ENCODE results near the gene CRYAB. TPM values are rescaled to one million over a fixed set of nuclear protein-coding genes. Genes with fewer than 3 reads are reported as not detected.

Gene CRYAB
- total RNA-seq, 2 donors from 2014 or later: 59.0 to 80.1 TPM

- H3K9me3 ChIP-seq: no peaks in the 10 kb centered on the region
- peak; percentile 71 for DNase-seq (ENCODE audit: low spot score)
- no peaks in the 10 kb centered on the region for H3K4me1 ChIP-seq (replicated peaks)
- under 1% methylated on average over 34 of the region's 51 CpGs for WGBS
- H3K36me3 ChIP-seq: peaks cover 0 to 2% of the 10 kb centered on the region in 2 donors
- H3K27ac ChIP-seq: peak within 1 kb of the TSS; percentile 82 to 84
- peak within 1 kb of the TSS; percentile 53 to 80 for H3K4me3 ChIP-seq
- intact Hi-C loops (cut with DNase I): no loop called here
- TF ChIP-seq CTCF (IDR thresholded peaks at IDR 0.05): peak in 2 of 4 experiments; percentile 45 to 49
- TF ChIP-seq POLR2A (IDR thresholded peaks at IDR 0.05): peak; percentile 20
- TF ChIP-seq POLR2AphosphoS5 (IDR thresholded peaks at IDR 0.05): peak; percentile 89
- no peaks in the 10 kb centered on the region for H3K27me3 ChIP-seq (replicated peaks; ENCODE audit: insufficient read depth)
Measured at GRCh38 chr11:111870886-111871692, 40.5 kb downstream of the CRYAB start, which contains the start of gene ALG9. TSS of gene ALG9 (minus strand) at chr11:111871581. CDS start at chr11:111871482, 99 bp downstream.

- Histone ChIP-seq H3K27me3 (replicated peaks; ENCODE audit: insufficient read depth) (no peaks in the 10 kb centered on the region), H3K36me3 (peaks cover 0 to 2% of the 10 kb centered on the region in 2 donors), H3K9me3 (no peaks in the 10 kb centered on the region), H3K4me3 (peak overlapping the region; percentile 53 to 80), H3K4me1 (replicated peaks) (no peaks in the 10 kb centered on the region), H3K27ac (peak overlapping the region; percentile 82 to 84)
- intact Hi-C loops (cut with DNase I): no loop called here
- DNase-seq (ENCODE audit: low spot score): no peak
- no peak for TF ChIP-seq POLR2AphosphoS5 (IDR thresholded peaks at IDR 0.05)
- no peak for TF ChIP-seq CTCF (IDR thresholded peaks at IDR 0.05)
Measured at GRCh38 chr11:111870522-111870885, 41.1 kb downstream of the CRYAB start.

- H3K36me3 ChIP-seq: peaks cover 0 to 2% of the 10 kb centered on the region in 2 donors
- intact Hi-C loops (cut with DNase I): no loop called here
- no peaks in the 10 kb centered on the region for H3K4me1 ChIP-seq (replicated peaks)
- no peaks in the 10 kb centered on the region for H3K9me3 ChIP-seq
- TF ChIP-seq CTCF (IDR thresholded peaks at IDR 0.05): no peak
- no peak for TF ChIP-seq POLR2AphosphoS5 (IDR thresholded peaks at IDR 0.05)
- no peak for TF ChIP-seq POLR2A (IDR thresholded peaks at IDR 0.05)
- no peak overlapping the region for H3K27ac ChIP-seq
- H3K27me3 ChIP-seq (replicated peaks; ENCODE audit: insufficient read depth): no peaks in the 10 kb centered on the region
- H3K4me3 ChIP-seq: peak overlapping the region in 1 of 2 donors; percentile 80
- DNase-seq (ENCODE audit: low spot score): no peak
- 89% methylated on average over 1 of the region's 1 CpG for WGBS
Measured at GRCh38 chr11:111870113-111870512, 41.5 kb downstream of the CRYAB start.

GRCh38 chr11:111860257-111860656 lies 51.3 kb downstream of the CRYAB start:
- Histone ChIP-seq H3K36me3 (peaks cover 0 to 4% of the 10 kb centered on the region in 2 donors), H3K9me3 (no peaks in the 10 kb centered on the region), H3K27me3 (replicated peaks; ENCODE audit: insufficient read depth) (no peaks in the 10 kb centered on the region), H3K27ac (no peak overlapping the region), H3K4me1 (replicated peaks) (no peaks in the 10 kb centered on the region), H3K4me3 (no peak overlapping the region)
- intact Hi-C loops (cut with DNase I): no loop called here
- no peak for DNase-seq (ENCODE audit: low spot score)
- TF ChIP-seq CTCF (IDR thresholded peaks at IDR 0.05): no peak
- TF ChIP-seq POLR2A (IDR thresholded peaks at IDR 0.05): no peak
- no peak for TF ChIP-seq POLR2AphosphoS5 (IDR thresholded peaks at IDR 0.05)
- WGBS: 94% methylated on average over 3 of the region's 3 CpGs

Small RNA genes lying within 50 kb of the gene (small RNA-seq; reads per million reads assigned to genes)
- gene C11orf52 (0 reads per million in 2 donors), gene GNG5P3 (0 reads per million in 2 donors), gene RNA5SP351 (0 reads per million in 2 donors), gene RPL37AP8 (0 to 0.20 reads per million in 2 donors)

Other genes with a start within 250 kb of the CRYAB start
- gene PPP2R1B, start 145.4 kb downstream of the CRYAB start, total RNA-seq: 10 to 100 TPM; 15.4 to 41.4 TPM
- 10 to 100 TPM; 24.9 to 26.5 TPM for gene ALG9, start 40.2 kb downstream of the CRYAB start, total RNA-seq
- 1 to 10 TPM; 2.7 to 7.6 TPM for gene FDXACB1, start 32.6 kb downstream of the CRYAB start, total RNA-seq
- 10 to 100 TPM; 42.2 to 46.2 TPM for gene CFAP68, start 32.2 kb downstream of the CRYAB start, total RNA-seq
- gene HSPB2, start 964 bp upstream of the CRYAB start, total RNA-seq: under 1 TPM in 1 of 2 donors, not detected in 1; 0.85 TPM
- 10 to 100 TPM; 13.2 to 31.5 TPM for gene C11orf52, start 7.1 kb upstream of the CRYAB start, total RNA-seq
- 10 to 100 TPM; 32.9 to 35.2 TPM for gene DIXDC1, start 25.6 kb upstream of the CRYAB start, total RNA-seq
- 10 to 100 TPM; 19.9 to 21.2 TPM for gene DLAT, start 113.6 kb upstream of the CRYAB start, total RNA-seq
- 10 to 100 TPM in 1 of 2 donors, 1 to 10 TPM in 1; 1.1 to 13.7 TPM for gene PIH1D2, start 162.2 kb upstream of the CRYAB start, total RNA-seq
- gene NKAPD1, start 162.5 kb upstream of the CRYAB start, total RNA-seq: 10 to 100 TPM; 11.8 to 16.8 TPM
- gene TIMM8B, start 175.0 kb upstream of the CRYAB start, total RNA-seq: 10 to 100 TPM; 43.1 to 49.5 TPM
- 100 to 1,000 TPM in 1 of 2 donors, 10 to 100 TPM in 1; 91.6 to 107 TPM for gene SDHD, start 175.1 kb upstream of the CRYAB start, total RNA-seq

Measured in prostate gland (tissue), 2 donors.